ENCODE measurements around the gene ASB16.

Gene ASB16

DNA sequence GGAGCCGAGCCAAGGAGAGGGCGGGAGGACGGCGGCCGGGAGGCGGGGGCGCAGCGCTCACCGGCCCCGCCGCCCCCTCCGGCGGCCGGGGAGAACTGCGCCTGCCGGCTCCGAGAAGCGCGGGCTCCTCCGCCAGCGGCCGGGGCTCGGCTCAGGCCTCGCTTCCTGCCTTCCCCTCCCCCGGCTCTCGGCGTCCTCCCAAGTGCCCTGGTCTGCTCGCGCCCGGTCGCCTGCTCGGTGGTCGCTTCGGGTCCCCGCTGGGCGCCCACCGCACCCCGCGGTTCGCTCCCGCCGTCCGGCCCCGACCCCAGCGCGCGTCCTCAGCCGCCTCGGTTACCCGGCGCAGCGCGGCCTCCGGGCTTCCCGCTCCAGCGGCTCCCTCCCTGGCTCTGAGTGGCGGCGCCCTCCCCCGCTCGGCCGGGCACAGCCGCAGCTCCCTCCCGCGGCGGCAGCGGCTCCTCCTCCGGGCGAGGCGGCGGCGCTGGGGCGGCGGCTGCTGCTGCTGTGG lies 48.7 kb downstream of the ASB16 start:
- peaks cover 12% of the 10 kb centered on the region for H3K79me1 ChIP-seq (ENCODE audit: low read depth, low read length)
- H4K91ac ChIP-seq (ENCODE audit: low read depth, low read length, poor library complexity) = no peak overlapping the region
- peak overlapping the region; percentile 52 for H3K4me2 ChIP-seq (ENCODE audit: insufficient read depth, low read length, poor library complexity, severe bottlenecking)
- peak overlapping the region; percentile 98 for H3K18ac ChIP-seq (ENCODE audit: low read length)
- H2AK5ac ChIP-seq (ENCODE audit: low read depth, low read length) = no peak overlapping the region
- no peak overlapping the region for H2BK15ac ChIP-seq (ENCODE audit: low read length)
- peak; percentile 76 for DNase-seq (ENCODE audit: low spot score)
- peak overlapping the region; percentile 98 for H2BK5ac ChIP-seq (ENCODE audit: low read length)
- peak overlapping the region; percentile 95 for H3K14ac ChIP-seq (ENCODE audit: low read length)
- H3K27ac ChIP-seq (replicated peaks; ENCODE audit: low read length) = peak overlapping the region; percentile 91
- peak overlapping the region; percentile 94 to 97 for H3K4me3 ChIP-seq (ENCODE audit: low read length in 2 of 2)
- no CpG with 5 or more reads among the region's 73 CpGs for WGBS, 2 donors (ENCODE audit: extremely low coverage in 2 of 2, insufficient read length in 2 of 2, insufficient replicate concordance in 1 of 2)
- peaks cover 27 to 36% of the 10 kb centered on the region in 2 donors for H3K36me3 ChIP-seq (replicated peaks in 1 of 2; ENCODE audit: control insufficient read depth in 2 of 2, insufficient read depth in 2 of 2, low read length in 2 of 2)
- peaks cover 10 to 13% of the 10 kb centered on the region in 2 donors for H3K4me1 ChIP-seq (ENCODE audit: control insufficient read depth in 2 of 2, insufficient read depth in 1 of 2, low read depth in 1 of 2, low read length in 2 of 2)
- H3K4ac ChIP-seq (ENCODE audit: low read length) = peak overlapping the region; percentile 54
- peak overlapping the region; percentile 61 for H2AFZ ChIP-seq (ENCODE audit: low read length)
- H3K9me3 ChIP-seq (replicated peaks in 1 of 2; ENCODE audit: control insufficient read depth in 2 of 2, insufficient read depth in 1 of 2, low read depth in 1 of 2, low read length in 2 of 2) = no peaks in the 10 kb centered on the region
- peak overlapping the region; percentile 50 for H3K23ac ChIP-seq (ENCODE audit: low read depth, low read length, poor library complexity)
- H3K27me3 ChIP-seq (ENCODE audit: control insufficient read depth in 3 of 3, insufficient read depth in 3 of 3, low read depth in 1 of 3, low read length in 3 of 3) = no peaks in the 10 kb centered on the region
- no peak overlapping the region for H2BK12ac ChIP-seq (ENCODE audit: low read length)
- H3K9ac ChIP-seq (ENCODE audit: low read depth, low read length, poor library complexity) = peak overlapping the region; percentile 94
- no peak overlapping the region for H2BK120ac ChIP-seq (ENCODE audit: low read depth, low read length)
- peak overlapping the region; percentile 6 for H4K8ac ChIP-seq (ENCODE audit: low read depth, low read length)

GRCh38 chr17:44219616-44220212 lies 49.2 kb downstream of the ASB16 start, which contains the start of gene UBTF:
TSS of gene UBTF (minus strand) at chr17:44219675. CDS start at chr17:44218229, 1,446 bp downstream.
- Histone ChIP-seq H3K27ac (replicated peaks; ENCODE audit: low read length) (peak within 1 kb of the TSS; percentile 91), H3K4me2 (ENCODE audit: insufficient read depth, low read length, poor library complexity, severe bottlenecking) (peak within 1 kb of the TSS; percentile 69), H2BK120ac (ENCODE audit: low read depth, low read length) (no peak within 1 kb of the TSS), H3K79me1 (ENCODE audit: low read depth, low read length) (peaks cover 12% of the 10 kb centered on the region), H2AFZ (ENCODE audit: low read length) (peak within 1 kb of the TSS; percentile 75), H2BK5ac (ENCODE audit: low read length) (peak within 1 kb of the TSS; percentile 98), H4K8ac (ENCODE audit: low read depth, low read length) (peak within 1 kb of the TSS; percentile 6), H3K9ac (ENCODE audit: low read depth, low read length, poor library complexity) (peak within 1 kb of the TSS; percentile 100), H2BK12ac (ENCODE audit: low read length) (no peak within 1 kb of the TSS), H3K27me3 (ENCODE audit: control insufficient read depth in 3 of 3, insufficient read depth in 3 of 3, low read depth in 1 of 3, low read length in 3 of 3) (no peaks in the 10 kb centered on the region), H3K4ac (ENCODE audit: low read length) (peak within 1 kb of the TSS; percentile 95), H3K9me3 (replicated peaks in 1 of 2; ENCODE audit: control insufficient read depth in 2 of 2, insufficient read depth in 1 of 2, low read depth in 1 of 2, low read length in 2 of 2) (no peaks in the 10 kb centered on the region), H3K23ac (ENCODE audit: low read depth, low read length, poor library complexity) (peak within 1 kb of the TSS; percentile 50), H2BK15ac (ENCODE audit: low read length) (peak within 1 kb of the TSS; percentile 90), H4K91ac (ENCODE audit: low read depth, low read length, poor library complexity) (no peak within 1 kb of the TSS), H3K14ac (ENCODE audit: low read length) (peak within 1 kb of the TSS; percentile 95), H3K18ac (ENCODE audit: low read length) (peak within 1 kb of the TSS; percentile 98), H3K4me3 (ENCODE audit: low read length in 2 of 2) (peak within 1 kb of the TSS; percentile 94 to 98), H3K4me1 (ENCODE audit: control insufficient read depth in 2 of 2, insufficient read depth in 1 of 2, low read depth in 1 of 2, low read length in 2 of 2) (peaks cover 10 to 13% of the 10 kb centered on the region in 2 donors), H2AK5ac (ENCODE audit: low read depth, low read length) (peak within 1 kb of the TSS; percentile 96), H3K36me3 (replicated peaks in 1 of 2; ENCODE audit: control insufficient read depth in 2 of 2, insufficient read depth in 2 of 2, low read length in 2 of 2) (peaks cover 21 to 31% of the 10 kb centered on the region in 2 donors)
- WGBS, 2 donors (ENCODE audit: extremely low coverage in 2 of 2, insufficient read length in 2 of 2, insufficient replicate concordance in 1 of 2) = no CpG with 5 or more reads among the region's 76 CpGs
- DNase-seq (ENCODE audit: low spot score) = peak; percentile 70

DNA sequence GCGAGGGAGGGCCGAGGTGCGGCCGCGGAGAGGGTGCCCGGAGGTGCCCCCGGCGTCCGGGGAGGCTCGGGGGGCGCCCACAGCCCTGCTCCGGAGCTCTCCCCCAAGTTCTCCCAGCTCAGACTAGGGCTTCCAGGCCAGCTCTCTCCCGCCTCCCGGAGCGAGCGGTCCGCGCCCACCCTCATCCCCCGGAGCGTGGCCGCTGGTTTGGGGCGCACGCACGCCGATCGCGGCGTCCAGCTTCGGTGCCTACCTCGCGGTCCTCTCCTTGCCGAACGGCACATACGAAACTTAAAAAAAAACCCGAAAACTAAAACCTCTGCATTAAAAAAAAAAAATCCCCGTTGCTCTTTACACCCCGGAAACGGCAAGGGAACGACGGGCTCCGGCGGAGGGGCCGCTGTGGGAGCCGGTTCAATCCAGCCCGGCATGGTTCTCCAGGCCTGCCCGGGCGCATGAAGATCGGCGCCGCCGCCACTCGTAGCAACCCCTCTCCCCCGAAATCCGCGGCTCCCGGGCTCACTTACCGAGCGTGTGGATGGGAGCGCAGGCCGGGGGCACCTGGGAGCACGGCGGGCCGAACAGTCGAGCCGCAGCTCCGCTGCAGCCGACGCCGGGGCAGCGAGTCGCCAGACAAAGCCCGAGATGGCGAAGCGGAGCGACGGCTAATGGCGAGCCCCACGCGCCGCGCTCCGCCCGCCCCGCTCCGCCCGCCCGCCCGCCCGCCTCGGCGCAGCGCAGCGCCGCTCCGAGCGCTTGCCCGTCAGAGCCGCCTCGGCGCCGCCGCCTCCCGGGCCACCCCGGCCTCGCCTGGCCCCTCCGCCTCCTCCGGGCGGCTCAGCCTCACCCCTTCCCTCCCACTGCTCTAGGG lies 49.9 kb downstream of the ASB16 start:
- Histone ChIP-seq H2BK12ac (ENCODE audit: low read length) (no peak overlapping the region), H2BK5ac (ENCODE audit: low read length) (peak overlapping the region; percentile 97), H3K18ac (ENCODE audit: low read length) (peak overlapping the region; percentile 95), H3K14ac (ENCODE audit: low read length) (peak overlapping the region; percentile 59), H3K36me3 (replicated peaks in 1 of 2; ENCODE audit: control insufficient read depth in 2 of 2, insufficient read depth in 2 of 2, low read length in 2 of 2) (peaks cover 16 to 23% of the 10 kb centered on the region in 2 donors), H2BK15ac (ENCODE audit: low read length) (peak overlapping the region; percentile 90), H3K27ac (replicated peaks; ENCODE audit: low read length) (peak overlapping the region; percentile 91), H3K4ac (ENCODE audit: low read length) (peak overlapping the region; percentile 95), H3K4me2 (ENCODE audit: insufficient read depth, low read length, poor library complexity, severe bottlenecking) (peak overlapping the region; percentile 69), H3K9ac (ENCODE audit: low read depth, low read length, poor library complexity) (peak overlapping the region; percentile 100), H3K4me3 (ENCODE audit: low read length in 2 of 2) (peak overlapping the region; percentile 94 to 98), H3K23ac (ENCODE audit: low read depth, low read length, poor library complexity) (peak overlapping the region; percentile 50), H2AFZ (ENCODE audit: low read length) (peak overlapping the region; percentile 75), H3K9me3 (replicated peaks in 1 of 2; ENCODE audit: control insufficient read depth in 2 of 2, insufficient read depth in 1 of 2, low read depth in 1 of 2, low read length in 2 of 2) (no peaks in the 10 kb centered on the region), H2AK5ac (ENCODE audit: low read depth, low read length) (peak overlapping the region; percentile 96), H4K8ac (ENCODE audit: low read depth, low read length) (no peak overlapping the region), H3K27me3 (ENCODE audit: control insufficient read depth in 3 of 3, insufficient read depth in 3 of 3, low read depth in 1 of 3, low read length in 3 of 3) (no peaks in the 10 kb centered on the region), H4K91ac (ENCODE audit: low read depth, low read length, poor library complexity) (no peak overlapping the region), H3K79me1 (ENCODE audit: low read depth, low read length) (peaks cover 12% of the 10 kb centered on the region), H2BK120ac (ENCODE audit: low read depth, low read length) (no peak overlapping the region), H3K4me1 (ENCODE audit: control insufficient read depth in 2 of 2, insufficient read depth in 1 of 2, low read depth in 1 of 2, low read length in 2 of 2) (peaks cover 10 to 13% of the 10 kb centered on the region in 2 donors)
- no CpG with 5 or more reads among the region's 108 CpGs for WGBS, 2 donors (ENCODE audit: extremely low coverage in 2 of 2, insufficient read length in 2 of 2, insufficient replicate concordance in 1 of 2)
- peak; percentile 43 for DNase-seq (ENCODE audit: low spot score)

All from neuronal stem cell (in vitro differentiated cells).